ENCODE data around the gene RNF182.

Gene RNF182

DNA sequence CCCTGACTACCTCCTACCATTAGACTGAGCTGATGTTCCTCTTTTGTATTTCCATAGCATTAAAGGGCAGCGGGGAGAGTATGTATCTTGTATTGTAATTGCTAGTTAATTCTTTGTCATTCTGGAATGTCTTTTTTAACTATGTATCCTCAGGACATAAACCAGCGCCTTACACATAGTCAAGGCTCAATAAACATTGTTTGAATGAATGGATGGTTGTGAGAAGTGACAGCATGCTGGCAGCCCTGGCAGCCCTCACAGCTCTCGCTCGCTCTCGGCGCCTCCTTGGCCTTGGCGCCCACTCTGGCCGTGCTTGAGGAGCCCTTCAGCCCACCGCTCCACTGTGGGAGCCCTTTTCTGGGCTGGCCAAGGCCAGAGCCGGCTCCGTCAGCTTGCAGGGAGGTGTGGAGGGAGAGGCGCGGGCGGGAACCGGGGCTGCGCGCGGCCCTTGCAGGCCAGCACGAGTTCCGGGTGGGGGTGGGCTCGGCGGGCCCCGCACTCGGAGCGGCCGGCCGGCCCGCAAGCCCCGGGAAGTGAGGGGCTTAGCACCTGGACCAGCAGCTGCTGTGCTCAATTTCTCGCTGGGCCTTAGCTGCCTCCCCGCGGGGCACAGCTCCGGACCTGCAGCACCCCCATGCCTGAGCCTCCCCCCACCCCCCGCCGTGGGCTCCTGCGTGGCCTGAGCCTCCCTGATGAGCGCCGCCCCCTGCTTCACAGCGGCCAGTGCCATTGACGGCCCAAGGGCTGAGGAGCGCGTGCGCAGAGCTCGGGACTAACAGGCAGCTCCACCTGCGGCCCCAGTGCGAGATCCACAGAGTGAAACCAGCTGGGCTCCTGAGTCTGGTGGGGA, 93.1 kb downstream of the RNF182 start:
- TF ChIP-seq TAF1 (IDR thresholded peaks at IDR 0.05; ENCODE audit: borderline replicate concordance, insufficient read depth, low read length) (no peak), POLR2AphosphoS5 (IDR thresholded peaks at IDR 0.05; ENCODE audit: low read depth, low read length) (no peak), FOXP2 (optimal IDR thresholded peaks at IDR 0.05; ENCODE audit: borderline replicate concordance, extremely low read depth, extremely low read length, insufficient read depth) (no peak), SIN3A (IDR thresholded peaks at IDR 0.05; ENCODE audit: borderline replicate concordance, insufficient read depth, low read length) (no peak)
- TF ChIP-seq, protein P1, sequence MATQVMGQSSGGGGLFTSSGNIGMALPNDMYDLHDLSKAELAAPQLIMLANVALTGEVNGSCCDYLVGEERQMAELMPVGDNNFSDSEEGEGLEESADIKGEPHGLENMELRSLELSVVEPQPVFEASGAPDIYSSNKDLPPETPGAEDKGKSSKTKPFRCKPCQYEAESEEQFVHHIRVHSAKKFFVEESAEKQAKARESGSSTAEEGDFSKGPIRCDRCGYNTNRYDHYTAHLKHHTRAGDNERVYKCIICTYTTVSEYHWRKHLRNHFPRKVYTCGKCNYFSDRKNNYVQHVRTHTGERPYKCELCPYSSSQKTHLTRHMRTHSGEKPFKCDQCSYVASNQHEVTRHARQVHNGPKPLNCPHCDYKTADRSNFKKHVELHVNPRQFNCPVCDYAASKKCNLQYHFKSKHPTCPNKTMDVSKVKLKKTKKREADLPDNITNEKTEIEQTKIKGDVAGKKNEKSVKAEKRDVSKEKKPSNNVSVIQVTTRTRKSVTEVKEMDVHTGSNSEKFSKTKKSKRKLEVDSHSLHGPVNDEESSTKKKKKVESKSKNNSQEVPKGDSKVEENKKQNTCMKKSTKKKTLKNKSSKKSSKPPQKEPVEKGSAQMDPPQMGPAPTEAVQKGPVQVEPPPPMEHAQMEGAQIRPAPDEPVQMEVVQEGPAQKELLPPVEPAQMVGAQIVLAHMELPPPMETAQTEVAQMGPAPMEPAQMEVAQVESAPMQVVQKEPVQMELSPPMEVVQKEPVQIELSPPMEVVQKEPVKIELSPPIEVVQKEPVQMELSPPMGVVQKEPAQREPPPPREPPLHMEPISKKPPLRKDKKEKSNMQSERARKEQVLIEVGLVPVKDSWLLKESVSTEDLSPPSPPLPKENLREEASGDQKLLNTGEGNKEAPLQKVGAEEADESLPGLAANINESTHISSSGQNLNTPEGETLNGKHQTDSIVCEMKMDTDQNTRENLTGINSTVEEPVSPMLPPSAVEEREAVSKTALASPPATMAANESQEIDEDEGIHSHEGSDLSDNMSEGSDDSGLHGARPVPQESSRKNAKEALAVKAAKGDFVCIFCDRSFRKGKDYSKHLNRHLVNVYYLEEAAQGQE (IDR thresholded peaks at IDR 0.05; ENCODE audit: insufficient read depth in 1 of 2, low read depth in 2 of 2, low read length in 2 of 2), result no peak

DNA sequence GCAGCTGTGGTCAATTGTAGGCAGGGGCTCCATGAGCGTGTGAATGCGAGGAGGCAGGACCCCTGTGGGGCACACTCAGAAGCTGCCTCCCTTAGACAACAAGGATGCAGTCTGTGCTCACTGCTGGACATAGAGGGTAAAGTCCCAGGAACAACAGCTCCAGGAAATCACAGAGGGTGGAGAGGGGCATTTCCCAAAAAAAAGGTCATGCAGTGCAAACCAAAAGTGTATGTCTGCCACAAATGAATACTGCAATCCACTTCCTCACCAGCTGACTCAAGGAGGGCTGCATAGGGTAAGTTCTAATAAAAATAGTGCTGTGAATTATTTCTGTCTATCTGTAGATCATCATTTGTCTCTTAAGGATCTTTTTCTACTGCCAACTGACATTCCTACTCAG, 95.8 kb downstream of the RNF182 start:
- no peak for TF ChIP-seq FOXP2 (optimal IDR thresholded peaks at IDR 0.05; ENCODE audit: borderline replicate concordance, extremely low read depth, extremely low read length, insufficient read depth)
- TF ChIP-seq, protein P1 (IDR thresholded peaks at IDR 0.05; ENCODE audit: insufficient read depth in 1 of 2, low read depth in 2 of 2, low read length in 2 of 2), result no peak
- no peak for TF ChIP-seq SIN3A (IDR thresholded peaks at IDR 0.05; ENCODE audit: borderline replicate concordance, insufficient read depth, low read length)
- TF ChIP-seq POLR2AphosphoS5 (IDR thresholded peaks at IDR 0.05; ENCODE audit: low read depth, low read length), result no peak
- no peak for TF ChIP-seq TAF1 (IDR thresholded peaks at IDR 0.05; ENCODE audit: borderline replicate concordance, insufficient read depth, low read length)

DNA sequence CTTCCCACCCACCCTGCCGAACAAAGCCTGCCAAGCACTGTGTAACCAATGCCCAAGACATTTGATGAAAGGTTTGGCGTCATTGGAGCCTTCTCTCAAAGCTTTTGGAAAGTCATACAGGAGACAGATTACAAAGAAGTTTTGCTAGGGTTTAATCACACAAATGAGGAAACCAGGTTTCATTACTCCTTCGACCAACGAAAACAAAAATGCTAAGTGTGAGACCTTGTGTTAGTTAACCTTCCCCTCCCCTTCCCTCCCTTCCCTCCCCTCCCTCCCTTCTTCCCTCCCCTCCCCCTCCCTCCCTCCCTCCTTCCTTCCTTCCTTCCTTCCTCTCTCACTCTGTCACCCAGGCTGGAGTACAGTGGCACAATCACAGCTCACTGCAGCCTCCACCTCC, 96.7 kb downstream of the RNF182 start:
- TF ChIP-seq FOXP2 (optimal IDR thresholded peaks at IDR 0.05; ENCODE audit: borderline replicate concordance, extremely low read depth, extremely low read length, insufficient read depth) (no peak), TAF1 (IDR thresholded peaks at IDR 0.05; ENCODE audit: borderline replicate concordance, insufficient read depth, low read length) (no peak), POLR2AphosphoS5 (IDR thresholded peaks at IDR 0.05; ENCODE audit: low read depth, low read length) (no peak), SIN3A (IDR thresholded peaks at IDR 0.05; ENCODE audit: borderline replicate concordance, insufficient read depth, low read length) (no peak)
- TF ChIP-seq, protein P1 (IDR thresholded peaks at IDR 0.05; ENCODE audit: insufficient read depth in 1 of 2, low read depth in 2 of 2, low read length in 2 of 2), result no peak

DNA sequence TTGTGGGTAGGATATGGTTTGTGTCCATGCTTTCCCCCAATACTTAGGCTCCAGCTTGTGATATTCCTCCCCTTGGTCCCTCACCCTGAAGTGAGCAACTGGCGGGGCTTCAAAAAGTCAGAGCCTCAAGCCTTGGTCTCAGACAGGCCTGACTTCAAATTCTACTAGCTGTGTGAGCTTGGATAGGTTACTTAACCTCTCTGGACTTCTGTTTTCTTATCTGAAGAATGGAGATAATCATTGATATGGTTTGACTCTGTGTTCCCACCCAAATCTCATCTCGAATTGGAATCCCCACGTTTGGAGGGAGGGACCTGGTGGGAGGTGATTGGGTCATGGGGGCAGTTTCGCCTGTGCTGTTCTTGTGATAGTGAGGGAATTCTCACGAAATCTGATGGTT, 97.9 kb downstream of the RNF182 start:
- TF ChIP-seq POLR2AphosphoS5 (IDR thresholded peaks at IDR 0.05; ENCODE audit: low read depth, low read length) (no peak), FOXP2 (optimal IDR thresholded peaks at IDR 0.05; ENCODE audit: borderline replicate concordance, extremely low read depth, extremely low read length, insufficient read depth) (no peak), TAF1 (IDR thresholded peaks at IDR 0.05; ENCODE audit: borderline replicate concordance, insufficient read depth, low read length) (no peak), SIN3A (IDR thresholded peaks at IDR 0.05; ENCODE audit: borderline replicate concordance, insufficient read depth, low read length) (no peak)
- TF ChIP-seq, protein P1 (IDR thresholded peaks at IDR 0.05; ENCODE audit: insufficient read depth in 1 of 2, low read depth in 2 of 2, low read length in 2 of 2), result no peak
